DOHH2 (cell line): Measurements from ENCODE around the gene SMIM12.

Experiments
- EZH2phosphoT487 ChIP-seq: fragments of 200-600 bp; sonication (generic); IDR thresholded peaks from 2 replicates; pipeline ENCODE4 v1.6.1; 2017; ENCODE audit warnings: borderline replicate concordance, mild to moderate bottlenecking, antibody characterized with exemption, low read length, moderate library complexity, mixed read lengths
- TF ChIP-seq, protein P1 (sequence below): fragments of 200-600 bp; sonication (generic); IDR thresholded peaks from one replicate; pipeline ENCODE4 v1.5.1; 2014; ENCODE audit warnings: antibody characterized with exemption, mild to moderate bottlenecking, low read depth, low read length; ENCODE audit not compliant: poor library complexity, severe bottlenecking

DNA sequence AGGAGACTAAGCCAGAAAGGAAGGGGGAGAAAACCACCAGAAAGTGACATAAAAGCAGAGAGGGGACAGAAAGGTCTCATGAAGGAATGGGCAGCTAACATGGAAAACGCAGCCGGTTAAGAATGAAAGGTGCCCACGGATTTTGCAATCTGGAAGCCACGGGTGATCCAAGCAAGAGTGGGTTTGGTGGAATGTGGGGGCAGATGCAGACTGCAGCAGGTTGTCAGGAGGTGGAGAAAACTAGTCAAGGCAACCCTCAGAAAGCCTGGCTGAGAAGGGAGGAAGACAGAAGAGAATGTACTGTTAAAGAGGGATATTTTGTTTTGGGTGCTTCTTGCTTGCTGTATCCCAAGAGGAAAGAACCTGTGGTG, 12.6 kb upstream of the SMIM12 start:
- TF ChIP-seq, protein P1, sequence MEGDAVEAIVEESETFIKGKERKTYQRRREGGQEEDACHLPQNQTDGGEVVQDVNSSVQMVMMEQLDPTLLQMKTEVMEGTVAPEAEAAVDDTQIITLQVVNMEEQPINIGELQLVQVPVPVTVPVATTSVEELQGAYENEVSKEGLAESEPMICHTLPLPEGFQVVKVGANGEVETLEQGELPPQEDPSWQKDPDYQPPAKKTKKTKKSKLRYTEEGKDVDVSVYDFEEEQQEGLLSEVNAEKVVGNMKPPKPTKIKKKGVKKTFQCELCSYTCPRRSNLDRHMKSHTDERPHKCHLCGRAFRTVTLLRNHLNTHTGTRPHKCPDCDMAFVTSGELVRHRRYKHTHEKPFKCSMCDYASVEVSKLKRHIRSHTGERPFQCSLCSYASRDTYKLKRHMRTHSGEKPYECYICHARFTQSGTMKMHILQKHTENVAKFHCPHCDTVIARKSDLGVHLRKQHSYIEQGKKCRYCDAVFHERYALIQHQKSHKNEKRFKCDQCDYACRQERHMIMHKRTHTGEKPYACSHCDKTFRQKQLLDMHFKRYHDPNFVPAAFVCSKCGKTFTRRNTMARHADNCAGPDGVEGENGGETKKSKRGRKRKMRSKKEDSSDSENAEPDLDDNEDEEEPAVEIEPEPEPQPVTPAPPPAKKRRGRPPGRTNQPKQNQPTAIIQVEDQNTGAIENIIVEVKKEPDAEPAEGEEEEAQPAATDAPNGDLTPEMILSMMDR: no peak
- no peak for TF ChIP-seq EZH2phosphoT487
